ENCODE measurements around the gene PCDHA2.
"Not testable (repeated sequence)": the region's sequence is repeated elsewhere in the genome, so short reads cannot be mapped to it uniquely, and the experiment has no call there.

- TF ChIP-seq, protein P1, sequence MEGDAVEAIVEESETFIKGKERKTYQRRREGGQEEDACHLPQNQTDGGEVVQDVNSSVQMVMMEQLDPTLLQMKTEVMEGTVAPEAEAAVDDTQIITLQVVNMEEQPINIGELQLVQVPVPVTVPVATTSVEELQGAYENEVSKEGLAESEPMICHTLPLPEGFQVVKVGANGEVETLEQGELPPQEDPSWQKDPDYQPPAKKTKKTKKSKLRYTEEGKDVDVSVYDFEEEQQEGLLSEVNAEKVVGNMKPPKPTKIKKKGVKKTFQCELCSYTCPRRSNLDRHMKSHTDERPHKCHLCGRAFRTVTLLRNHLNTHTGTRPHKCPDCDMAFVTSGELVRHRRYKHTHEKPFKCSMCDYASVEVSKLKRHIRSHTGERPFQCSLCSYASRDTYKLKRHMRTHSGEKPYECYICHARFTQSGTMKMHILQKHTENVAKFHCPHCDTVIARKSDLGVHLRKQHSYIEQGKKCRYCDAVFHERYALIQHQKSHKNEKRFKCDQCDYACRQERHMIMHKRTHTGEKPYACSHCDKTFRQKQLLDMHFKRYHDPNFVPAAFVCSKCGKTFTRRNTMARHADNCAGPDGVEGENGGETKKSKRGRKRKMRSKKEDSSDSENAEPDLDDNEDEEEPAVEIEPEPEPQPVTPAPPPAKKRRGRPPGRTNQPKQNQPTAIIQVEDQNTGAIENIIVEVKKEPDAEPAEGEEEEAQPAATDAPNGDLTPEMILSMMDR (conservative IDR thresholded peaks at IDR 0.05): not testable (repeated sequence)
- not testable (repeated sequence) for TF ChIP-seq ZFX (IDR thresholded peaks at IDR 0.05)
Observed at GRCh38 chr5:140829511-140830501, 35.2 kb downstream of the PCDHA2 start.
